NCI-H2227 treated with DMSO at 0.1 percent for 48 hours (cell line): ENCODE measurements around the gene FAM98C.

Source experiments
- DNase-seq: peaks from one replicate; lab custom pipeline; 2025; lab: John Stamatoyannopoulos, UW

FAM98C gene

DNA sequence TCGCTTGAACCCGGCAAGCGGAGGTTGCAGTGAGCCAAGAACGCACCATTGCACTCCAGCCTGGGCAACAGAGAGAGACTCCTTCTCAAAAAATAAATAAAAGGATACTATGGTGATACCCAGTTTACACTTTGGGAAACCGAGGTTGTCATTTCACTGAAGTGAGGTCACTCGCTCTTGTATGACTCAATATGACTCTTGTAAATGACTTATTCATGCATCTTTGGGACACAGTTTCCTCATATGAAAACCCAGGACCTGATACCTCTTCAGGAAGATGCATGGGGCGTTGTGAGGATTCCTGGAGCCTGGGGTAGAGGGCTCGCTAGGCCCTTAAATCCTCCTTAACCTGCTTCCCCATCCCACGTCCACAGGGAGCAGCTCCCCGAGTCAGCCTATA is 24.0 kb upstream of the FAM98C start:
- no peak for DNase-seq

DNA sequence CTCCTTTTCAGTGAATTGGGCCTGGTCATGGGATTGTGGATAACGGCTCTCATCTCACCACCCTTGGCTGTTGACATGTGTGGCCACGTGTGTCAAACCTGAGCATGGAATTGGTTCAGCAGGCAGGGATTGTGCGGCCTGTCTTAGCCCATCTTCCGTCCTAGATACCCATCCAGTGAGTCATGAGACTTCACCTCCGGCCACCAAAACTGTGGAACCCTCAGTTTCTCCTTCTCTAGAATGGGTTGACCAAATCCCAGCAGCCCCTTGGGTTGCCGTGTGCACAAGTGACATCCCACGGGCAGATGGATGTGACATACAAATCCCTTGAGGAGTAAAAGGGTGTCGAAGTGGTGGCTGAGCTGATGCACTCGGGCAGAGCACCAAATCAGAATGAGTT is 21.8 kb upstream of the FAM98C start:
- no peak for DNase-seq

- no peak for DNase-seq
Observed at GRCh38 chr19:38383184-38383583, 19.7 kb upstream of the FAM98C start.

- no peak for DNase-seq
Observed at GRCh38 chr19:38383743-38384142, 19.1 kb upstream of the FAM98C start.

DNA sequence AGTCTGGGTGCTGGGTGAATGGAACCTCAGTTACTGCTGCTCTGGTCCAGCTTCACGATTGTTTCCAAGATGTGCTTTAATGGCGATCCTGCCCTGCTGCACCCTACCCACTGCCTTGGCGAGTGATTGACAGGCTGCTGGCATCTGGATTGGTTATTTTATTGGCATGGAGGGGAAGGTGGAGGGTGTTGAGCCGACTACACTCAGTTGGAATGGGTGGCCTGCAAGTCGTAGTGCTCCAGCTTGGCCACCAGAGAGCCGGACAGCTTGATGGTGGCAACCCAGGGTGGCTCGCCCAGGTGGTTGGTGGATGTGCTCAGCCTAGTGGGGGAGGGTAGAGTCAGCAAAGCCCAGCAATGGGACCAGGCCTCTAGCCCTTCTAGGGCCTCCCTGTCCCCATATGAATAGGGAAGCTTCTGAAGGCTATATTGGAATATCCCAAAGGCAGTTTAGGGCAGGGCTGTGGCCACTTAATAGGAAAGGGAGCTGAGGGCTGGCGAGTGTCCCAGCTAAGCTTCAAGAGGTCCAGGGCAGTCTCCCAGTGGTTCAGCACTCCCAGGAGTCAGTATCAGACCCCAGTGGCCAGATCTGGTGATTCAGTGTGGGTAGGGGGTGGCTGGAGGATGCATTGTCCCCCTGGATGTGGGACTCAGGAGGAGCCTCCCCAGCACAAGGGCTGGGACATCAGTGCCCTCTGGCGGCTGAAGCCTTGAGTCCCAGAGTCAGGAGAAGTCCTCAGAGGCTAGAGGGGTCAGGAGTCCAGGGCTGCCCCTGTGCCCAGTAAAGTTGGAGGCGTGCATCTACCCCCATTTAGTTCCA is 18.5 kb upstream of the FAM98C start:
- no peak for DNase-seq

DNA sequence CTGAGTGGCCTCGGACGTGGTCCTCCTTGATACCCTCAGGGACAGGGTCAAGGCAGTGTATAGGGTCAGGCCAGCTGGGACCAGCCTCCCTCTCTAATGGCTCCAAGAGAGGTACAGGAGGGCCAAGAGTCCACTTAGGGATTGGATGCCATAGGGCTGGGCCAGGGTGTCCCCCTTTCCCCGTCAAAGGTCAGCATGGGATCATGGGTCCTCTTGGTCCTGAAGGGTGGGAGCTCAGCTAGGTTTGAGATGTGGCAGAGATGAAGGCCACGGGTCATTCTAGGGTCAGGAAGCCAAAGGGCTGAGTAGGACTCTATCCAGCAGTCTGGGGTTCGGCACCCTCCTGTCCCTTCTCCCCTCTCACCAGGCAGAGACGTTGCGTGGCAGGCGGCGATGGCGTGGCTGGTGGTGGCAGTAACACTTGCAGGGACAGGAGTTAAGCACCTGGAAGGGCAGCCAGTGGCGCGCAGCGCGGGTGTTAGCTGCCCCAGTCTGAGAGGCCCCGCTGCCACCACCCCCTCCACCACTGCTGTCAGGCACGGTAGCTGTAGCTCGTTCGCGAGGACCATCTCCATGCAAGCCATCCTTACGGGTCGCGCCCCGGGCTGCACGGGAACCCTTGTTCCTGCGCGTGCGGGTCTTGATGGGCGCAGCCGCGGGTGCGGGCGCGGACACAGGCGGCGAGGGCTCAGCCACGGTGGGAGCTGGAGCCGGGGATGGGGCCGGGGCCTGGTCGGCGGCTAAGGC is 17.7 kb upstream of the FAM98C start:
- no peak for DNase-seq

DNA sequence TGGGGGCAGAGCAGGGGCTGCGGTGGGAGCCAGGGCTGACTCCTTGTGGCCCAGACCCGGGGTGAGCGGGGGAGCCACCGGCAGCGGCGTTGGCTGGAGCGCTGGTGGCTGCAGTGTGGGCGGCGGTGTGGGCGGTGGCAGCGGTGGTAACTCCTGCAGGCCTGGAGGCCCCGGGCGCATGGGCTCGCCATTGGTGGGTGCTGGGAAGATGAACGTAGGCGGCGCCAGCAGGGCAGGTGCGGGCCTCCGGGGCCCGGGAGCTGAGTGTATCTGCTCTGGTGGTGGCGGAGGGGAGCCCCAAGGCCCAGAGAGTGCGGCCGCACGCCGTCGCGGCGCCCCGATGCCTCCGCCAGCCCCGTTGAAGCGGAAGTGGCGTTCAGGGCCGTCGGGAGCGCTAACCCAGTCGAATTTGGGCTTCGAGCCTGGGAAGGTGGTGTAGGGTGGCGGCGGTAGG is 17.1 kb upstream of the FAM98C start:
- no peak for DNase-seq

DNA sequence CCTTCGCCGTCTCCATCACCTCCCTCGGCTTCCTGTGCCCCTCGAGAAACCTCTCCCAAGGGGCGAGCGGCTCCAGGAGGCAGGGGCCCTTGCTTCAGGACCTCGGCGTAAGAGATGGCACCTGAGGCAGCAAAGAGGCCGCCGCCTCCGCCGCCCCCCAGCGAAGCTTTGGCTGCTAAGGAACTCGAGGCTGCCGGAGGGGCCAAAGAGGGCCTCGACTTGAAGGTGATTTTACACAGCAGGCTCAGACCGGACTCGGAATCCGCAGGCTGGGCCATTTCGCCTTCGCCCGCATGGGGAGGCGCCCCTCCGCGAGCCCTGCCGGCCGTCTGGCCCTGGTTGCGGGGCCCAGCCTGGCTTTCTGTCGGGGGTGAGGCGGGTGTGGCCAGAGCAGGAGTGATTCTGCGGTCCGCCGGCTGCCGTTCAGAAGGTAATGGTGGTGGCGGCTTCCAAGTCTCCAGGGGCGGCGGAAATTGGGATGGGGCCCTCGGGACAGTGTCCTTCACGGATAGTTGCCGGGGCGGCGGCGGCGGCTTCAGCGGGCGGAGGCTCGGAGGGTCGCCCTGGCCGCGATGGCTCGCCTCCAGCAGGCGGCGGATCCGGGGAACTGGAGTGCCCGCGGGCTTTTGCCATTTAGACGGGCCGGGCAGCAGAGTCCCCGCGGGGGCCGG is 16.5 kb upstream of the FAM98C start:
- no peak for DNase-seq

- DNase-seq, result no peak
Observed at GRCh38 chr19:38386971-38387549, 15.8 kb upstream of the FAM98C start.

GRCh38 chr19:38387550-38388348 is 15.1 kb upstream of the FAM98C start, which contains the start of gene GGN:
GGN (minus strand) TSS chr19:38388034; CDS start chr19:38387261, 773 bp downstream.
- peak; percentile 100 for DNase-seq

- DNase-seq, result peak; percentile 100
Observed at GRCh38 chr19:38388349-38389100, 14.4 kb upstream of the FAM98C start, which contains the start of gene SPRED3. SPRED3 (plus strand) TSS chr19:38388697; CDS start chr19:38390303, 1,606 bp downstream.

DNA sequence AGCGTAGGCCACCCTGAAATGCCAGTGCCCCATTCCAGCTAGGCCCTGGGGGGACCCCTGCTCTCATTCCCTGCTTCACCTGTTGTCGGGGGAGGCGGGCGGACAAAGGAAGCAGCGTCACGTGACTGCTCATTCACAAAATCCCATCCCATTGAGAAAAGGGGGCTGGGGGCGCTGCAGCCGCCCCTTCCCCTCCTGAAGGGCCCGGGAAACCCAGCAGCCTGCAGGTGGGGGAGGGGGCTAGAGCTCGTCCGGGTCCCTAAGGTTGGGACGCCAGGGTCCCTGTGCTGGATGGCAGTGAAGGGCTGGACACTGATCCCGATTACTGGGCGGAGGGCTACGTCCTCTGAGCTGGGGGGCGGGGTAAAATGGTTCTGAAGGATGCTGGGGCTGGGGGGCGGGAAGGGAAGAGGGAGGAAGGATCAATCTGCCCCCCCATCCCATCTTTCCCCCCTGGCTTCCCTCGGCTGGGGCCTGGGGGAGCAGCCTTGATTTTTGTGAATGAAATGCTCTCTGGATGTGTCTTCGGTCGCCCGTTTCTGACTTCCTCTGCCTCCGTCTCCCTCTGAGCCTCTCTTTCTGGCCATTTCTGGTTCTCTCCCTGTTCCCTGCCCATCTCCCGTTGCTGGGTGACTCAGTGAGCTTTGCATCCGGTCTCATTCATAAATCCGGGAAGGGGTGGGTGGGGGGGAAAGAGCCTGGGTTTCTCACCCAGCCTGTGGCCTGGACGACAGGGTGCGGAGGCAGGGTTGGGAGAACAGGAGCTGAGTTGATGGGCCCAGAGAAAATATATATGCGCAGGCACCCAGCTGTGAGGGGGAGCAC is 13.6 kb upstream of the FAM98C start:
- DNase-seq, result peak; percentile 84

- no peak for DNase-seq
Observed at GRCh38 chr19:38389957-38390924, 12.7 kb upstream of the FAM98C start.

- no peak for DNase-seq
Observed at GRCh38 chr19:38391911-38392464, 10.9 kb upstream of the FAM98C start.

DNA sequence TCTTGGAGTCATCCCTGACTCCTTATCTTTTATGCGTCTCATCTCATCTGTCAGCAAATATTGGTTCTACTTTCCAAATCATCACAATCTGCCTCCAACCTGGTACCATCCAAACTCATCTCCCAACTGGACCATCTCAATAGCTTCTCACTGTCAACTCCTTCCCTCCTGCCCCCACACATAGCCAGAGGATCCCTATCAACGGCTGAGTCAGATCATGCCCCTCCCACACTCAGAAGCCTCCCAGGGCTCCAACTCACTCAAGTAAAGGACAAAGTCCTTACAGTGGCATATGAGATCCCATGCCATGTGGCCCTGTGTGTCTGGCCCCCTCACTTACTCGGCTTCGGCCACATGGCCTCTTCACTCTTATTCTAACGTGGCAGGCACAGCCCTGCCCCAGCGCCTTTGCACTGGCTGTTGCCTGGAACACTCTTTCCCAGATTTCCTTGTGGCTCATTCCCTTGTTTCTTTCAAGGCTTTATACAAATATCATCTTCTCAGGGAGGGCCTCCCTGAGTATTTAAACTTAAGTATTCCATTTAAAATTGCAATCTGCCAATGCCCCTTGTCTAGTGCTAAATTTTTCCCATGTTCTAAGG is 10.1 kb upstream of the FAM98C start:
- DNase-seq, result no peak

DNA sequence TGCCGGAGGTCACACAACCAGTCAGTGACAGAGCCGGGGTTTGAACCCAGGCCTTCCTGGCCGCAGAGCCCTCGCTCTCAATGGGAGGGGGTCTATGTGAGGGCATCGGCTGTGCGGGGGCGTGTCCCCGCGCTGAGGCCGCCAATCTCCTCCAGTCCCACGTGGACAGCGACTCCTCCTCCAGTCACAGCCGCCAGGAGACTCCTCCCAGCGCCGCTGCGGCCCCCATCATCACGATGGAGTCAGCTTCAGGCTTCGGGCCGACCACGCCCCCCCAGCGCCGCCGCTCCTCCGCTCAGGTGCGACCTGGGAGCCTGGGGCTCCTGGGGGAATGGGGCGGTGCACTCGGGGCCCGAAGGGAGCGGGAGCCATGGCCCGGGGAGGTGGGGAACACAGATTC is 8.4 kb upstream of the FAM98C start:
- no peak for DNase-seq

DNA sequence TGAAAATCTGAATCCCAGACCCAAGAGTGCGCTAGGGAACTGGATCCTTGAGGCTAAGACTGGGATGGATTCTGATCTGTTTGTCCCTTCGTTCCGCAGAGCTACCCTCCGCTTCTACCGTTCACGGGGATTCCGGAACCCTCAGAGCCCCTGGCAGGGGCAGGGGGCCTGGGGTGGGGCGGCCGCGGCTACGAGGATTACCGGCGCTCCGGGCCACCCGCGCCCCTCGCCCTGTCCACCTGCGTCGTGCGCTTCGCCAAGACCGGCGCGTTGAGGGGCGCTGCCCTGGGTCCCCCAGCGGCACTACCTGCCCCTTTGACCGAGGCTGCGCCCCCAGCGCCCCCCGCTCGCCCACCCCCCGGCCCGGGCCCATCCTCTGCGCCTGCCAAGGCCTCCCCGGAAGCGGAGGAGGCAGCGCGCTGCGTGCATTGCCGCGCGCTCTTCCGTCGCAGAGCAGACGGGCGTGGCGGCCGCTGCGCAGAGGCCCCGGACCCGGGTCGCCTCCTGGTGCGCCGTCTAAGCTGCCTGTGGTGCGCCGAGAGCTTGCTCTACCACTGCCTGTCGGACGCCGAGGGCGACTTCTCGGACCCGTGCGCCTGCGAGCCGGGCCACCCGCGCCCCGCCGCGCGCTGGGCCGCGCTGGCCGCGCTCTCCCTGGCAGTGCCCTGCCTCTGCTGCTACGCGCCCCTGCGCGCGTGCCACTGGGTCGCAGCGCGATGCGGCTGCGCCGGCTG is 7.3 kb upstream of the FAM98C start:
- DNase-seq, result no peak
